ENCODE data around the gene CORO6.

Gene CORO6

DNA sequence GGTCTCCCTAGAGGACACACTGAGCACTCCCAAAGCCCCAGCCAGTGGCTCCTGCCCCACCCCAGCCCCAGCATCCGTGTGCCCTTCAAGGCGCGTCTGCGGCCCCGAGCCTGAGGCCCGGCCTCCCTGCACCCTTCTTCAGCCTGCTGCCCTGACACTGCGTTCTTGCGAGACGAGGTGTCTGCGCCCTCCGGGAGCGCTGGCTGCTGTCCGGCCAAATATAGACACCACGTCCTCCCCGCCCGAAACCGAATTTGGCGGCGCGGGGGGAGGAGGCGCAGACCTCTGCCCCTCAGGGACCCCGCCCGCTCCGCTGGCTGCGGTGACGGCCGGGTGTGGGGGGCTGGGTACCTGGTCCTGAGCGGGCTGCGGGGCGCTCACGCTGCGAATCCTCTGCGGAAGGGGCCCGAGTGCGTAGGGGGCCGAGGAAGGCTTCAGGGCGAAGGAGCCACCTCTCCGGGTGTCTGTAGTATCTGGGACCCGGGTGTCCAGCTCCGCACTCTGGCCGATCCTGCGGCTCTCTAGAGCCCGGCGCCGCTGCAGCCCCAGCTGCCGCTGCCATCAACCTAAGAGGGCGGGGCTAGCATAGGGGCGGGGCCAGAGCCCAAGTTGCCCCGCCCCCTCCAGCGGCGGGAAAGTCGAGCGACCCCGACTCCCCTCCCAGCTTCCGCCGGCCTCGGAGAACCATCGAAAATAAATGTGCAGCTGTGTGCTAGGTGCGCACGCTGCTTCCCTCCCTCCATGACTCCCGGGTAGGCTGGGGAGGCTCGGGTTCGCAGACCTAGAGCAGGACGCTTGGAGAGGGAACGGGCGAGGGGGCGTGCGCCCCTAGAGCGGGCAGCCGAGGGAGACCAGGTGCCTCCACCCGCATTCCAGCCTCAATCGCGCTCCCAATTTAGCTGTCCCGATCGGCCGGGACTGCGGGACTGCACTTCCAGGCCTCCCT, at the start of gene CORO6:
CORO6 (minus strand) TSS at position 576 of the 946 bp plus-strand sequence. CDS start 1,491 bp downstream, outside the sequence.
- H3K79me2 ChIP-seq (ENCODE audit: insufficient read depth, low read length), result no peaks in the 10 kb centered on the region
- no peaks in the 10 kb centered on the region for H3K27me3 ChIP-seq (ENCODE audit: insufficient read depth, low read length, poor library complexity, severe bottlenecking)
- H2AFZ ChIP-seq (ENCODE audit: low read length), result peak within 1 kb of the TSS; percentile 46
- H4K20me1 ChIP-seq (ENCODE audit: insufficient read depth, low read length, poor library complexity, severe bottlenecking), result no peaks in the 10 kb centered on the region
- H3K36me3 ChIP-seq (ENCODE audit: insufficient read depth, low read length), result no peaks in the 10 kb centered on the region
- peaks cover 6% of the 10 kb centered on the region for H3K4me1 ChIP-seq (ENCODE audit: insufficient read depth, low read length, poor library complexity, severe bottlenecking)
- peak within 1 kb of the TSS; percentile 76 for H3K4me2 ChIP-seq (ENCODE audit: low read depth, low read length, poor library complexity, severe bottlenecking)
- H3K9me3 ChIP-seq (ENCODE audit: insufficient read depth, low read depth, low read length), result no peaks in the 10 kb centered on the region
- peak within 1 kb of the TSS; percentile 68 for H3K4me3 ChIP-seq (ENCODE audit: low read length, poor library complexity, severe bottlenecking)
- no peaks in the 10 kb centered on the region for H3K9me2 ChIP-seq (replicated peaks; ENCODE audit: low read depth, low read length)
- H3F3A ChIP-seq (ENCODE audit: low read depth), result no peaks in the 10 kb centered on the region
- H3K9ac ChIP-seq (ENCODE audit: low read depth, low read length, poor library complexity, severe bottlenecking), result peak within 1 kb of the TSS; percentile 21
- TF ChIP-seq, protein P1, sequence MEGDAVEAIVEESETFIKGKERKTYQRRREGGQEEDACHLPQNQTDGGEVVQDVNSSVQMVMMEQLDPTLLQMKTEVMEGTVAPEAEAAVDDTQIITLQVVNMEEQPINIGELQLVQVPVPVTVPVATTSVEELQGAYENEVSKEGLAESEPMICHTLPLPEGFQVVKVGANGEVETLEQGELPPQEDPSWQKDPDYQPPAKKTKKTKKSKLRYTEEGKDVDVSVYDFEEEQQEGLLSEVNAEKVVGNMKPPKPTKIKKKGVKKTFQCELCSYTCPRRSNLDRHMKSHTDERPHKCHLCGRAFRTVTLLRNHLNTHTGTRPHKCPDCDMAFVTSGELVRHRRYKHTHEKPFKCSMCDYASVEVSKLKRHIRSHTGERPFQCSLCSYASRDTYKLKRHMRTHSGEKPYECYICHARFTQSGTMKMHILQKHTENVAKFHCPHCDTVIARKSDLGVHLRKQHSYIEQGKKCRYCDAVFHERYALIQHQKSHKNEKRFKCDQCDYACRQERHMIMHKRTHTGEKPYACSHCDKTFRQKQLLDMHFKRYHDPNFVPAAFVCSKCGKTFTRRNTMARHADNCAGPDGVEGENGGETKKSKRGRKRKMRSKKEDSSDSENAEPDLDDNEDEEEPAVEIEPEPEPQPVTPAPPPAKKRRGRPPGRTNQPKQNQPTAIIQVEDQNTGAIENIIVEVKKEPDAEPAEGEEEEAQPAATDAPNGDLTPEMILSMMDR (conservative IDR thresholded peaks at IDR 0.05; ENCODE audit: low read length), result no peak
- TF ChIP-seq EZH2phosphoT487 (IDR thresholded peaks at IDR 0.05; ENCODE audit: borderline replicate concordance), result no peak

DNA sequence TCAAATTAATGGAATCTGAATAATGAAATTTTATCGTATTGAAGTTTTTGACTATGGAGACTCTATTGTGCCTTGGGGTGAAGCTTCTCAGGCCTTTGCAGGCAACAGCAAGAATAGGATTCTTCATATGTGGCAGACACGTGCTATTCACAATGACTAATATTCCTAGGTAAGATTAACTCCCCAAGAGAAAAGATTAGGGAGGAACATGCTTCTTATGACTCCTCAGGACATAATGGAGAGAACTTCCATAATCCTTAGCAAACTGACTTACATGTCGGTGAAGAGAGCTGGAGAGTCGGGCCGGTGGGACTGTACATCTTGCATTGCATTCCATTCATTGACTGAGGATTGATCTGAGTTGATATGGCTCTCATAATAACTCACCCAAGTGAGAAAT, 48.9 kb upstream of the CORO6 start:
- Histone ChIP-seq H3K27me3 (ENCODE audit: insufficient read depth, low read length, poor library complexity, severe bottlenecking) (no peaks in the 10 kb centered on the region), H4K20me1 (ENCODE audit: insufficient read depth, low read length, poor library complexity, severe bottlenecking) (no peaks in the 10 kb centered on the region), H2AFZ (ENCODE audit: low read length) (no peak overlapping the region), H3K36me3 (ENCODE audit: insufficient read depth, low read length) (peaks cover 32% of the 10 kb centered on the region; the same call in 1 of the 2 replicates), H3K4me1 (ENCODE audit: insufficient read depth, low read length, poor library complexity, severe bottlenecking) (peaks cover 52% of the 10 kb centered on the region), H3K79me2 (ENCODE audit: insufficient read depth, low read length) (no peaks in the 10 kb centered on the region), H3K9me2 (replicated peaks; ENCODE audit: low read depth, low read length) (no peaks in the 10 kb centered on the region), H3K9me3 (ENCODE audit: insufficient read depth, low read depth, low read length) (no peaks in the 10 kb centered on the region), H3K4me3 (ENCODE audit: low read length, poor library complexity, severe bottlenecking) (no peak overlapping the region), H3F3A (ENCODE audit: low read depth) (peaks cover 18% of the 10 kb centered on the region; the same call in 1 of the 2 replicates), H3K4me2 (ENCODE audit: low read depth, low read length, poor library complexity, severe bottlenecking) (no peak overlapping the region), H3K9ac (ENCODE audit: low read depth, low read length, poor library complexity, severe bottlenecking) (no peak overlapping the region)
- TF ChIP-seq, protein P1 (conservative IDR thresholded peaks at IDR 0.05; ENCODE audit: low read length), result no peak
- TF ChIP-seq EZH2phosphoT487 (IDR thresholded peaks at IDR 0.05; ENCODE audit: borderline replicate concordance), result no peak

DNA sequence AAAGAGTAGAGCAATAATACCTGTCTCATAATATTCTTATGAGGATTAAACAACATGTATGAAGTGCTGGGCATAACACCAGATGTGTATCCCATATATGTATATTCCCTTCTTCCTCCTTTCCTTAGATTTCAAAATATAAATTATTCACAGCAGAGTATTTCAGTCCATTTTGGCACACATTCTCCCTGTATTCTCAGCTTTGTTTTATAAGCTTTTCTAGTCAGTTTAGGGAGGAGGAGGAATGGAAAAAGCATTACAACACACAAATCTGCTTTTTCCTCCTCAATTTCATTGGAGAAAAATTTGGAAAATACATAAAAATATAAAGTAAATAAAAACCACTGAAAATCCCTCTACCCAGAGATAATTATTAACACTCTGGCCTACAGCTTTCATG, 46.6 kb upstream of the CORO6 start:
- Histone ChIP-seq H3K36me3 (ENCODE audit: insufficient read depth, low read length) (peaks cover 51% of the 10 kb centered on the region; the same call in 1 of the 2 replicates), H3K4me1 (ENCODE audit: insufficient read depth, low read length, poor library complexity, severe bottlenecking) (peaks cover 33% of the 10 kb centered on the region), H3K9me3 (ENCODE audit: insufficient read depth, low read depth, low read length) (no peaks in the 10 kb centered on the region), H3F3A (ENCODE audit: low read depth) (peaks cover 8% of the 10 kb centered on the region; the same call in 1 of the 2 replicates), H3K9ac (ENCODE audit: low read depth, low read length, poor library complexity, severe bottlenecking) (no peak overlapping the region), H3K4me2 (ENCODE audit: low read depth, low read length, poor library complexity, severe bottlenecking) (no peak overlapping the region), H3K4me3 (ENCODE audit: low read length, poor library complexity, severe bottlenecking) (no peak overlapping the region), H3K79me2 (ENCODE audit: insufficient read depth, low read length) (no peaks in the 10 kb centered on the region), H2AFZ (ENCODE audit: low read length) (no peak overlapping the region), H3K9me2 (replicated peaks; ENCODE audit: low read depth, low read length) (no peaks in the 10 kb centered on the region), H4K20me1 (ENCODE audit: insufficient read depth, low read length, poor library complexity, severe bottlenecking) (no peaks in the 10 kb centered on the region), H3K27me3 (ENCODE audit: insufficient read depth, low read length, poor library complexity, severe bottlenecking) (no peaks in the 10 kb centered on the region)
- TF ChIP-seq EZH2phosphoT487 (IDR thresholded peaks at IDR 0.05; ENCODE audit: borderline replicate concordance), result no peak
- TF ChIP-seq, protein P1 (conservative IDR thresholded peaks at IDR 0.05; ENCODE audit: low read length), result no peak

All from Loucy (cell line).